ENCODE results near the gene TCERG1L.

Gene TCERG1L

GRCh38 chr10:131310551-131311401 is 745 bp downstream of the TCERG1L start:
- no peak for TF ChIP-seq CEBPB (IDR thresholded peaks at IDR 0.05)
- TF ChIP-seq FOXM1 (IDR thresholded peaks at IDR 0.05; ENCODE audit: borderline replicate concordance, low read depth) = no peak
- TF ChIP-seq EP300 (IDR thresholded peaks at IDR 0.05; ENCODE audit: borderline replicate concordance) = no peak
- TF ChIP-seq USF1 (IDR thresholded peaks at IDR 0.05) = no peak
- TF ChIP-seq RAD21 (IDR thresholded peaks at IDR 0.05; ENCODE audit: low read depth) = no peak
- TF ChIP-seq YY1 (IDR thresholded peaks at IDR 0.05; ENCODE audit: low read depth) = no peak
- TF ChIP-seq REST (IDR thresholded peaks at IDR 0.05; ENCODE audit: low read depth) = no peak
- TF ChIP-seq ZBTB7A (IDR thresholded peaks at IDR 0.05; ENCODE audit: low read depth) = no peak
- TF ChIP-seq MAX (IDR thresholded peaks at IDR 0.05) = no peak
- TF ChIP-seq NFIC (IDR thresholded peaks at IDR 0.05) = no peak
- no peak for TF ChIP-seq EGR1 (IDR thresholded peaks at IDR 0.05)
- TF ChIP-seq TAF1 (IDR thresholded peaks at IDR 0.05; ENCODE audit: low read depth) = no peak
- no peak for TF ChIP-seq TCF12 (IDR thresholded peaks at IDR 0.05; ENCODE audit: low read depth)

- TF ChIP-seq TCF12 (IDR thresholded peaks at IDR 0.05; ENCODE audit: low read depth) = no peak
- TF ChIP-seq FOXM1 (IDR thresholded peaks at IDR 0.05; ENCODE audit: borderline replicate concordance, low read depth) = no peak
- TF ChIP-seq USF1 (IDR thresholded peaks at IDR 0.05) = no peak
- no peak for TF ChIP-seq REST (IDR thresholded peaks at IDR 0.05; ENCODE audit: low read depth)
- no peak for TF ChIP-seq MAX (IDR thresholded peaks at IDR 0.05)
- no peak for TF ChIP-seq ZBTB7A (IDR thresholded peaks at IDR 0.05; ENCODE audit: low read depth)
- TF ChIP-seq NFIC (IDR thresholded peaks at IDR 0.05) = no peak
- no peak for TF ChIP-seq TAF1 (IDR thresholded peaks at IDR 0.05; ENCODE audit: low read depth)
- no peak for TF ChIP-seq EP300 (IDR thresholded peaks at IDR 0.05; ENCODE audit: borderline replicate concordance)
- TF ChIP-seq EGR1 (IDR thresholded peaks at IDR 0.05) = no peak
These were observed 1.4 kb downstream of the TCERG1L start for GRCh38 chr10:131310142-131310541.

GRCh38 chr10:131300508-131300907 is 11.0 kb downstream of the TCERG1L start:
- TF ChIP-seq ZBTB7A (IDR thresholded peaks at IDR 0.05; ENCODE audit: low read depth) (no peak), CREB1 (IDR thresholded peaks at IDR 0.05; ENCODE audit: low read depth) (no peak), USF1 (IDR thresholded peaks at IDR 0.05) (no peak), CEBPB (IDR thresholded peaks at IDR 0.05) (no peak), MAX (IDR thresholded peaks at IDR 0.05) (no peak)

- no peak for TF ChIP-seq ZBTB7A (IDR thresholded peaks at IDR 0.05; ENCODE audit: low read depth)
- TF ChIP-seq CEBPB (IDR thresholded peaks at IDR 0.05) = no peak
- no peak for TF ChIP-seq EP300 (IDR thresholded peaks at IDR 0.05; ENCODE audit: borderline replicate concordance)
- TF ChIP-seq RAD21 (IDR thresholded peaks at IDR 0.05; ENCODE audit: low read depth) = no peak
- TF ChIP-seq CREB1 (IDR thresholded peaks at IDR 0.05; ENCODE audit: low read depth) = no peak
- TF ChIP-seq TCF12 (IDR thresholded peaks at IDR 0.05; ENCODE audit: low read depth) = no peak
- TF ChIP-seq FOXM1 (IDR thresholded peaks at IDR 0.05; ENCODE audit: borderline replicate concordance, low read depth) = no peak
- no peak for TF ChIP-seq NFIC (IDR thresholded peaks at IDR 0.05)
- TF ChIP-seq USF1 (IDR thresholded peaks at IDR 0.05) = no peak
- TF ChIP-seq MAX (IDR thresholded peaks at IDR 0.05) = no peak
- no peak for TF ChIP-seq YY1 (IDR thresholded peaks at IDR 0.05; ENCODE audit: low read depth)
- TF ChIP-seq TEAD4 (IDR thresholded peaks at IDR 0.05) = no peak
- TF ChIP-seq REST (IDR thresholded peaks at IDR 0.05; ENCODE audit: low read depth) = no peak
These were observed 20.7 kb downstream of the TCERG1L start for GRCh38 chr10:131290781-131291180.
